Measurements from ENCODE around the gene BCL6B.

DNA sequence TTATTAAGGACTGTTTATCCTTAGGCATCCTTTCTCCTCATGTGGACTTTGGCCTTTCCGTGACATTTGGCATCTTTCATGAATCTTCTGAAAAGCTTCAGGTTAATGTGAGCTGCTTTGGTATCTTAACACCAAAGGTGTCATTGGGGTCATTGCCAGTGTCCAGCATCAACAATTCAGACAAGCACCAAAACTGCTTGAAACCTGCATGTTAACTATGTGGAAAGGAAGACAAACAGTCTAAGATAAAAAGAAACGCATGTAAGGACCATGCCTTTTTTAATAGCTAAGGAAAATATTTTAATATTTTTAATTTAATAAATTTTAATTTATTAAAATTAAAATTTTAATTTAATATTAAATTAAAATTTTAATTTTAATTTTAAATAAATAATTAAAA, 19.1 kb upstream of the BCL6B start:
- TF ChIP-seq, protein P1, sequence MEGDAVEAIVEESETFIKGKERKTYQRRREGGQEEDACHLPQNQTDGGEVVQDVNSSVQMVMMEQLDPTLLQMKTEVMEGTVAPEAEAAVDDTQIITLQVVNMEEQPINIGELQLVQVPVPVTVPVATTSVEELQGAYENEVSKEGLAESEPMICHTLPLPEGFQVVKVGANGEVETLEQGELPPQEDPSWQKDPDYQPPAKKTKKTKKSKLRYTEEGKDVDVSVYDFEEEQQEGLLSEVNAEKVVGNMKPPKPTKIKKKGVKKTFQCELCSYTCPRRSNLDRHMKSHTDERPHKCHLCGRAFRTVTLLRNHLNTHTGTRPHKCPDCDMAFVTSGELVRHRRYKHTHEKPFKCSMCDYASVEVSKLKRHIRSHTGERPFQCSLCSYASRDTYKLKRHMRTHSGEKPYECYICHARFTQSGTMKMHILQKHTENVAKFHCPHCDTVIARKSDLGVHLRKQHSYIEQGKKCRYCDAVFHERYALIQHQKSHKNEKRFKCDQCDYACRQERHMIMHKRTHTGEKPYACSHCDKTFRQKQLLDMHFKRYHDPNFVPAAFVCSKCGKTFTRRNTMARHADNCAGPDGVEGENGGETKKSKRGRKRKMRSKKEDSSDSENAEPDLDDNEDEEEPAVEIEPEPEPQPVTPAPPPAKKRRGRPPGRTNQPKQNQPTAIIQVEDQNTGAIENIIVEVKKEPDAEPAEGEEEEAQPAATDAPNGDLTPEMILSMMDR (IDR thresholded peaks at IDR 0.05): no peak
- TF ChIP-seq ZFX (IDR thresholded peaks at IDR 0.05; ENCODE audit: borderline replicate concordance): no peak

All from 22Rv1 (cell line).